ENCODE measurements around the gene TRAPPC14. TPM values are rescaled to one million over a fixed set of nuclear protein-coding genes. Genes with fewer than 3 reads are reported as not detected.
"Not testable (repeated sequence)": the region's sequence is repeated elsewhere in the genome, so short reads cannot be mapped to it uniquely, and the experiment has no call there.

The TRAPPC14 gene
- total RNA-seq, 6 experiments from 2014 or later: 8.2 to 14.6 (median 10.3) TPM

DNA sequence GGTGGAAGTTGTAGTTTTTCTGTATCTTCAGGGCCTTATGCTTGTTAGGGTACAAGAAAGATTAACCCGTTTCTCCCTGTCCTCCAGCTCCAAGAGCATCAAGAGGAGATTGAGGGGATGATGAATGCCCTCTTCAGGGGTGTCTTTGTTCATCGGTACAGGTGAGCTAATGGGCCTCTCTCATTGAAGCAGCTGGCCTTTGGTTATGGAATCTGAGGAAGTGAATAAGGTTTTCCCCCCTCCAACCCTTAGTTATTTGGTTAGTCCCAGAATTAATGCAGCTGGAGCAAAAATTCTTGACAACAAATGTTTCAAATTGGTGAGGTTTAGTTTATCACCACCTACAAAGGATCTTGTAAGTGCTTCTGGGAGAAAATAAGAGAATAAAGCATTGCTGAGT, 36.7 kb upstream of the TRAPPC14 start:
- H3K27ac ChIP-seq: no peak overlapping the region
- 86% methylated on average over 1 of the region's 2 CpGs for WGBS (ENCODE audit: insufficient coverage, low coverage, low lambda C conversion rate, missing lambda C conversion rate)
- no peaks in the 10 kb centered on the region for H3K27me3 ChIP-seq
- H3K9me3 ChIP-seq: no peaks in the 10 kb centered on the region
- intact Hi-C loops (cut with DNase I): no loop called here
- DNase-seq (no peak), ATAC-seq (no peak)
- no peak for TF ChIP-seq CTCF (IDR thresholded peaks at IDR 0.05)
- no peak for TF ChIP-seq POLR2A (IDR thresholded peaks at IDR 0.05)
- H3K36me3 ChIP-seq: no peaks in the 10 kb centered on the region
- H3K4me3 ChIP-seq: no peak overlapping the region
- no peaks in the 10 kb centered on the region for H3K4me1 ChIP-seq

DNA sequence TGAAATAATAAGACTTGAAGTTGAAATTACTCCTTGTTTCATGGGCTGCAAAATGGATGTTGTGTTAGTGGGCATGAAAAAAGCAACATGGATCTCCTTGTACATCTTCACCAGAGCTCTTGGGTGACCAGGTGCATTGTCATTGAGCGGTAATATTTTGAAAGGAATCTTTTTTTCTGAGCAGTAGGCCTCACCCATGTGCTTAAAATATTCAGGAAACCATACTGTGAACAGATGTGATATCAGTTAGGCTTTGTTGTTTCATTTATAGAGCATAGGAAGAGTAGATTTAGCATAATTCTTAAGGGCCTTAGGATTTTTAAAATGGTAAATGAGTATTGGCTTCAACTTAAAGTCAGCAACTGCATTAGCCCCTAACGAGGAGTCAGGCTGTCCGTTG, 34.4 kb upstream of the TRAPPC14 start:
- WGBS (ENCODE audit: insufficient coverage, low coverage, low lambda C conversion rate, missing lambda C conversion rate): 58% methylated on average over 2 of the region's 3 CpGs
- intact Hi-C loops (cut with DNase I): no loop called here

GRCh38 chr7:100192281-100192862, 33.8 kb upstream of the TRAPPC14 start:
- H3K9me3 ChIP-seq; H3K27ac ChIP-seq; H3K4me3 ChIP-seq; H3K27me3 ChIP-seq; H3K4me1 ChIP-seq; ATAC-seq; H3K36me3 ChIP-seq; DNase-seq; intact Hi-C loops (cut with DNase I): not testable (repeated sequence)
- 84% methylated on average over 5 of the region's 6 CpGs for WGBS (ENCODE audit: insufficient coverage, low coverage, low lambda C conversion rate, missing lambda C conversion rate)

More for the DNA sequence above, 34.4 kb upstream of the TRAPPC14 start:
- ATAC-seq (no peak), DNase-seq (no peak)
- no peaks in the 10 kb centered on the region for H3K36me3 ChIP-seq
- H3K27ac ChIP-seq: no peak overlapping the region
- H3K4me1 ChIP-seq: no peaks in the 10 kb centered on the region
- H3K4me3 ChIP-seq: no peak overlapping the region
- TF ChIP-seq POLR2A (IDR thresholded peaks at IDR 0.05) (no peak), CTCF (IDR thresholded peaks at IDR 0.05) (no peak)
- H3K27me3 ChIP-seq: no peaks in the 10 kb centered on the region
- H3K9me3 ChIP-seq: no peaks in the 10 kb centered on the region

- Histone ChIP-seq H3K9me3 (no peaks in the 10 kb centered on the region), H3K36me3 (no peaks in the 10 kb centered on the region), H3K4me3 (no peak overlapping the region), H3K27me3 (no peaks in the 10 kb centered on the region), H3K27ac (no peak overlapping the region), H3K4me1 (no peaks in the 10 kb centered on the region)
- intact Hi-C loops (cut with DNase I): no loop called here
- WGBS (ENCODE audit: insufficient coverage, low coverage, low lambda C conversion rate, missing lambda C conversion rate): 35% methylated on average over 2 of the region's 2 CpGs
- no peak for TF ChIP-seq POLR2A (IDR thresholded peaks at IDR 0.05)
- TF ChIP-seq CTCF (IDR thresholded peaks at IDR 0.05): no peak
- no peak for ATAC-seq
- no peak for DNase-seq
Observed at GRCh38 chr7:100191775-100192174, 33.3 kb upstream of the TRAPPC14 start.

- peak; percentile 85 to 92 (median 88) for ATAC-seq
- WGBS (ENCODE audit: insufficient coverage, low coverage, low lambda C conversion rate, missing lambda C conversion rate): 22% methylated on average over 4 of the region's 4 CpGs
- intact Hi-C loops (cut with DNase I): no loop called here
- Histone ChIP-seq H3K4me1 (no peaks in the 10 kb centered on the region), H3K4me3 (no peak overlapping the region), H3K27ac (no peak overlapping the region), H3K9me3 (no peaks in the 10 kb centered on the region), H3K27me3 (no peaks in the 10 kb centered on the region), H3K36me3 (no peaks in the 10 kb centered on the region)
- peak; percentile 50 to 57 (median 56) for TF ChIP-seq CTCF (IDR thresholded peaks at IDR 0.05)
- no peak for TF ChIP-seq POLR2A (IDR thresholded peaks at IDR 0.05)
- no peak for DNase-seq
Observed at GRCh38 chr7:100190048-100190711, 31.7 kb upstream of the TRAPPC14 start.
